Posterior cingulate gyrus (tissue), 11 donors: ENCODE measurements around the gene TARBP1.

Source experiments
- DNase-seq, 10 donors: peaks; one replicate each; pipeline versions ENCODE4 v3.0.0 to v3.0.0-alpha.2; 2020 to 2021; ENCODE audit warnings: mixed read lengths in 3 of 10
- intact Hi-C: fragments of 100-400 bp; cut with DNase I; formaldehyde crosslinking; loops from one replicate; pipeline ENCODE4 v1.15.1; 2023

TARBP1 gene

DNA sequence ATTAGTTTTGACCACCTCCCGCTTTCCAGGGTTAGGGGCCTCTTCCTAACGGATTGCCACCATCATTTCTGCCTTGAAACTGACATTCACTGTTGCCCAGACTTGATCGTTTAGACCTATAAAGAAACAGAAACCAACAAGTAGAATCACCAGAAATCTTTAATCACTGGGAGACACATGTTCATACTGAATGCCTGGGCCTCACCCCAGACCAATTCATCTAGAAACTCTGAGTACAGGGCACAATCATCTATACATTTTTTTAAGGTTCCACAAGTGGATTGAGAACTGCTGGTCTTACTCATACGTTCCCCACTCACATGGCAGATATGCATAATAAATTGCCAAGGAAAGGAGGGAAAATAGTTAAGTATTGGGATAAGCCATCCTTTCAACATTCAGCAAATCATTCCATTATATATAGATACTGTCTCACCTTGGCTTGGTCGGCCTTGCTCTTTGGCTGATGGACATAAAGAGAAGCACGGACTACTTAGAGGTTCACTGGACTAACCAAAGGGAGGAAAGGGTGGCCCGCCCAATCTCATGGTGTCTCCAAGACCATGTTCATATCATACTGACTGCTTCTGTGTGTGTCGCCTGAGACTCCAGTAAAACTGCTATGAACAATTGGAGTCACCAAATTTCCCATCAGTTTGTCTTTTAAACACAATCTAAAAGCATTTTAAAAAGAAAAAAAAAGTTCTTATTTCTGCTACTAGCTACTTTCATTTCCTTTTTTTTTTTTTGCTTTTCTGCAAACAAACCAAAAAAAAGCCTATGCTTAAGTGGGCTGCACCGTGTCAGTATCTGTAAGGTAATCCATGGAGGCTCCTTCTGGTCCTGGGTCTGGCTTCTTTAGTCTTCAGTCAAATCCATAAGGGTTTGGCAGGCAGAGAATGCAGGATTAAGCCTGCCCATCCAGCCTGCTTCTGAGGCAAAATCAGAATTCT lies 9.4 kb upstream of the TARBP1 start:
- DNase-seq, result peak in 1 of 10 donors; percentile 68
- intact Hi-C loops, result loop anchor here (5.0 to 10.0 kb wide), 2 partner anchors 604 to 926 kb away; no protein-coding TSS in a partner anchor

- DNase-seq, result peak in 6 of 10 donors; percentile 37 to 82 (median 52)
- intact Hi-C loops, result loop anchor here (5.0 to 10.0 kb wide), 2 partner anchors 605 to 928 kb away; no protein-coding TSS in a partner anchor
These were observed 8.2 kb upstream of the TARBP1 start for GRCh38 chr1:234486858-234487840.

DNA sequence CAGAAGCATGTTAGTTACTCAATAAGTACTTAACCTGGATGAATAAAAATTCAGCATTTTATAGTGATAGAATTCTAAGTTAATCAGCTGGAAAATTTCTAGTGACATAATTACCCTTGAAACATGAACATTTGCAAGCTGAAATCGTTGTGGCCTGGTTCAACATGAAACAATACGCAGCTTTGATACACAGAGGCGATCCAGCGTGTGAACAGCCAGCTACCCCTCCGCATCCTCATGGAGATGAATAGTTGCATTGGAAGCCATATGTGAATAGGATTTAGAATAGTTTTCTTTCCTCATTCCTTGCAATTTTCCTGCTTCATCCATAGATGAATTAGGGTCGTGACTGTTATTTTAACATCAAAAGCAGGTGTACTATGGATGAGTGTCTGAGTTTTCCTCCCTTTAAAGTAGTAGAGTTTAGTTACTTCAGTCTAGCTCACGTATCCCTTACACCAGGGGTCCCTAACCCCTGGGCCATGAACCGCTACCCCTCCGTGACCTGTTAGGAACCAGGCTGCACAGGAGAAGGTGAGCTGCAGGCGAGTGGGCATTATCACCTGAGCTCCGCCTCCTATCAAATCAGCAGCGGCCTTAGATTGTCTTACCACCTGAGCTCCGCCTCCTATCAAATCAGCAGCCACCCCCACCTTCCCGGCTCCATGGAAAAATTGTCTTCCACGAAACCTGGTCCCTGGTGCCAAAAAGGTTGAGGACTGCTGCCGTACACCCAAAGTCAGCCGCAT lies 6.2 kb upstream of the TARBP1 start:
- DNase-seq, result peak in 2 of 10 donors; percentile 27 to 75
- intact Hi-C loops, result loop anchor here (5.0 to 10.0 kb wide), 2 partner anchors 607 to 930 kb away; no protein-coding TSS in a partner anchor

GRCh38 chr1:234484218-234484617 lies 5.2 kb upstream of the TARBP1 start:
- no peak for DNase-seq
- intact Hi-C loops, result loop anchor here (10.0 kb wide), 1 partner anchor 931 kb away; no protein-coding TSS in a partner anchor

- intact Hi-C loops, result loop anchor here (10.0 kb wide), 1 partner anchor 933 kb away; no protein-coding TSS in a partner anchor
- no peak for DNase-seq
These were observed 2.8 kb upstream of the TARBP1 start for GRCh38 chr1:234481771-234482170.

- intact Hi-C loops, result loop anchor here (10.0 kb wide), 1 partner anchor 935 kb away; no protein-coding TSS in a partner anchor
- DNase-seq, result peak in 1 of 10 donors; percentile 68
These were observed 887 bp upstream of the TARBP1 start for GRCh38 chr1:234479866-234480265.

DNA sequence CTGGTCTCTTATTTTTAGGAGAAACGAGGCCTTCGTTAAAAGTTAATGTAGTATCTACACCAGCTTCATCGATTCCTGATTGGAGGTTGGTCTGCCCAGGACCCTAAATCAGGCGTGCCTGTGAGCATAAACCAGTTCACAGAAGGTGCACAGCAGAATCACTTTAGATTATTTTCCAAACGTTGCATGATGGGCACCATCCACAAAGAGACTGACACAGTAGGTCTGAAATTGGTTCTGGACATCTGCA lies 256 bp upstream of the TARBP1 start:
- no peak for DNase-seq
- intact Hi-C loops, result no loop called here

- peak in 8 of 10 donors; percentile 39 to 93 (median 58) for DNase-seq
These were observed 863 bp downstream of the TARBP1 start for GRCh38 chr1:234478152-234478480.

GRCh38 chr1:234477386-234478151 lies 1.4 kb downstream of the TARBP1 start:
- intact Hi-C loops, result no loop called here

More at GRCh38 chr1:234478152-234478480, 863 bp downstream of the TARBP1 start:
- intact Hi-C loops, result no loop called here

DNA sequence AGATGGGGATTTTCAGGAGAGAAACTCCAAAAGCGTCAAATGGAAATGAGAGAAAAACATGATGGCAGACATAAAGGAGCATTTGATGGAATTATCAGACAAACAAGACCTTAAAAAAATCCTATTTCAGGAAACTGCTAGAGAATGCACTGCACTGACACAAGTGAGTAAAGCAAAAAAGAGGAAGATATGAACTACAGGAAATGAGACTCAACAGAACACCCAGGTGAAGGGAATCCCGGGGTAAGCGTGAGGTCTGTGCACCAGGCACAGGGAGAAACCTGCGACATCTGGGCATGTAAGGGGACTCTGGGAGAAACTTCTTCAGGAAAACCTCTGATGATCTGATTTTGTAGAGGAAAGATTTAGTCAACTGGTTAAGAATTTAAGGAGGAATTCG lies 2.8 kb downstream of the TARBP1 start:
- intact Hi-C loops, result no loop called here
- DNase-seq, result no peak

More at GRCh38 chr1:234477386-234478151, 1.4 kb downstream of the TARBP1 start:
- DNase-seq, result no peak

DNA sequence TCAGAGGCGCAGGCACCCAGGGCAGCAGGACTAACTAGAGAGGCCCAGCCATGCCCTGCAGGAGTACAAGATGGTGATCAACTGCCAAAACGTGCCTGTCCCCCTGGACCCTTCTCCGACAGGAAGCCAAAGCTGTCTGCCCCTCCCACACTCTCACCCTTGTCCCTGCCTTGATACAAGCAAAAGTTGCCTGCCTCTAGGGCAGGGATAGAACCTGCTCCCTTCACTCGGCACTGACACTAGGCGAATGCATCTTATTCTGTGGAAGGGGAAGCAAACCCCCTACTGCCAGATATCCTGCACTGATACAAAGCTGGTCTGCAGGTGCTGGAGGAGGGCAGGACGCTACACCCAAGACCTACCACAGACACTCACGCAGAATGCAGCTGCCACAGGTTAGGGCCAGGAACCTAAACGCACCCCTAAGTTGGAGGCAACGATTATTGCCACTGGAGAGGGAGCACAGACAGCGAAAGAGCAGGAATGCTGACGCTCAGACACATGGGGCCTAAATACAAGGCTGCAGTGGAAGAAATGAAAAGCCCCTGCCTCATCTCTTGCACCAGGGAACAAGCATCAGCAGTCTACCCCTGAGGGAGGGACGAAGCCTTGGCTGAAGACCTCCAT lies 3.7 kb downstream of the TARBP1 start:
- intact Hi-C loops, result no loop called here

DNA sequence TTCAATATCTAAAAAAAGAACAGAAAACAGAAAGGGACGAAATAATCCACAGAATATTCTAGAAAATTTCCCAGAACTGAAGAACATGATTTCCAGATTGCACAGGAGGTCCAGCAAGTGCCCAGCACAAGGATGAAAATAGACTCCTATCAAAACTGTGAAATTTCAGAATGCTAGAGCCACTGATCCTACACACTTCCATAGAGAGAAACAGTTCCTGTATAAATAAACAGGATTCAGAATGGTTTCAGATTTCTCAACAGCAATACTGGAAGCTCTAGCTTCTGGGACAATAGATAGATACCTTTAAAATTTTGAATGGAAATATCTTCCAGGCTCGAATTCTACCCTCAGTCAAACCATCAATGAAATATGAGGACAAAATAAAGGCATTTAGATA lies 4.6 kb downstream of the TARBP1 start:
- no peak for DNase-seq
- intact Hi-C loops, result no loop called here

More for the DNA sequence above, 3.7 kb downstream of the TARBP1 start:
- peak in 1 of 10 donors; percentile 68 for DNase-seq

- intact Hi-C loops, result no loop called here
- no peak for DNase-seq
These were observed 5.9 kb downstream of the TARBP1 start for GRCh38 chr1:234473118-234473517.

GRCh38 chr1:234469376-234469775 lies 9.6 kb downstream of the TARBP1 start:
- intact Hi-C loops, result no loop called here
- DNase-seq, result no peak

GRCh38 chr1:234468580-234468979 lies 10.4 kb downstream of the TARBP1 start:
- no peak for DNase-seq
- intact Hi-C loops, result no loop called here

- intact Hi-C loops, result no loop called here
These were observed 11.2 kb downstream of the TARBP1 start for GRCh38 chr1:234467821-234468220.

DNA sequence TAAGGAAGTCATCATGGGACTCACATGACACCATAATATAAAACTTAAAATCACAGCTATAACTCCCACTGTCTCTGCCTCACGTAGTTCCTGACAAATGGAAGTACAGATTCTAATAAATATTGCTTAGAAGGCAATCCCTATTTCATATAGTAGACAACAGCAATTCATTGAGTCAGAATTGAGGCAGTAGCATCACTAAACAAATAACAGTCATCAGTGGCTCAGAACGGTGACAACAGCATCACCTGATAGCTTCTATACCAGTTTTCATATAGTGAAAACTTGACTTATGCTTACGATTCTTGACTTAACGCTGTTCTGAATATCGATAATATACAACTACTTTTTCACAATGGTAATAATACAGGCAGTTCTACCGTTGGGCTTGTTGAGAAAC lies 12.0 kb downstream of the TARBP1 start:
- intact Hi-C loops, result no loop called here
- no peak for DNase-seq

More at GRCh38 chr1:234467821-234468220, 11.2 kb downstream of the TARBP1 start:
- no peak for DNase-seq

DNA sequence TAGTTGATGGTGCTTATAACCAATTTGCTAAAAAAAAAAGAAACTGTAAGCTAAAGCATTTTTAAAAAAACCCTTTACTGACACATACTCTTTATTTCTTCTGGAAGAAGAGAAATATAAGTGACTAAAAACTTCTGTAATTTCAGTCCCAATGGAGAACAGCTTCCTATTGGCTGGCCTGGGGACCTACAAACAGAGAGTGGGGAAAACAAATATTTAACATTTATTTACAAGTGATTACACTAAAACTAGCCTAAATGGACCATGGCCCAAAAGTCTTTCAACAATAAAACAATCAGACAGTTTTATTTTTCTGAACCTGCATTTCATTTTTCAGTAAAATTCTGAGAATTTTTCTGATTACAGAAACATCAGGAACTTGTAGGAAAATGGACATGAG lies 15.2 kb downstream of the TARBP1 start:
- intact Hi-C loops, result no loop called here
- DNase-seq, result no peak

GRCh38 chr1:234460652-234461051 lies 18.3 kb downstream of the TARBP1 start:
- intact Hi-C loops, result no loop called here

More at GRCh38 chr1:234460652-234461051, 18.3 kb downstream of the TARBP1 start:
- no peak for DNase-seq
